ENCODE results near the gene CDH4. TPM values are rescaled to one million over a fixed set of nuclear protein-coding genes. Genes with fewer than 3 reads are reported as not detected.

The CDH4 gene
- total and polyA plus RNA-seq, 9 of the 15 experiments (the other 6 are each of a cell fraction or from before 2014, with no cell fraction given) = 0.04 TPM; not detected in 8

DNA sequence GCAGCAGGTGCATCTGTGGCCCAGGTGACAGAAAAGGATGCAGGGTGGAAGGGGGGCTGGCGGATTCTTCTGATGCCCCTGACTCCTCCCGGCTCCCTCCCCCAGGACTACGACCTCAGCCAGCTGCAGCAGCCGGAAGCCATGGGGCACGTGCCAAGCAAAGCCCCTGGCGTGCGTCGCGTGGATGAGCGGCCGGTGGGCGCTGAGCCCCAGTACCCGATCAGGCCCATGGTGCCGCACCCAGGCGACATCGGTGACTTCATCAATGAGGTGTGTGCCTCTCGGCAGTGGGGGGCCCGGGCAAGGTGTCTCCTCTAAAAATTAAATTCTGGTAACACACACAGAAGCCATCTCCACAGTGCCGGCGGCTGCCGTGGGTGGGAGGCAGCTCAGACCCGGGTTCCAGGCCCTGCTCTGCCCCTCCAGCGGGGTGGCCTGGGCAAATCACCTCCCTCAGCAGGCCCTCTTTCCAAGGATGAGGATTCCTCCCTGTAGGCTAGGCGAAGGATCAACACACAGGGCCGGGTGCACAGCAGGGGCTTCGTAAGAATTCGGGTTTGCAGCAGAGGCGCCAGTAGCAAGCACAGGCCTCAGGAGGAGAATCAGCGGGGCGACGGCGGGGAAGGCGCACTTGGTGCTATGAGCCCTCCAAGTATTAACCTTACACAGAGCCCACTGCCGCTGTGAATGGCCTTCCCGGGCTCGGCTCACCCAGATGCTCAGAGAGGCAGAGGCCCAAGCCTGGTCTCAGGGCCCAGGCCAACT lies 682.1 kb downstream of the CDH4 start:
- BruUV-seq (replicated peaks) = no TSS peak
- TF ChIP-seq RB1 (IDR thresholded peaks at IDR 0.05; ENCODE audit: low read depth) = no peak
- TF ChIP-seq ZNF589 (CRISPR knock-in tag; IDR thresholded peaks at IDR 0.05; ENCODE audit: low read depth) = no peak
- no peak for TF ChIP-seq ZZZ3 (IDR thresholded peaks at IDR 0.05)
- TF ChIP-seq BMI1 (IDR thresholded peaks at IDR 0.05; ENCODE audit: low read length) = no peak
- no peak for TF ChIP-seq NR2F6 (CRISPR knock-in tag; IDR thresholded peaks at IDR 0.05)
- TF ChIP-seq BRF1 (IDR thresholded peaks at IDR 0.05; ENCODE audit: borderline replicate concordance, extremely low read depth, insufficient read length) = no peak
- Histone ChIP-seq H2AFZ (ENCODE audit: low read depth, low read length) (no peak overlapping the region), H3K36me3 (ENCODE audit: control insufficient read depth, insufficient read depth, low read length) (no peaks in the 10 kb centered on the region), H3K79me2 (ENCODE audit: control insufficient read depth, insufficient read depth, low read length) (no peaks in the 10 kb centered on the region), H3K9me1 (ENCODE audit: control insufficient read depth, insufficient read depth, low read length) (no peaks in the 10 kb centered on the region), H3K27me3 (ENCODE audit: control insufficient read depth in 2 of 2, insufficient read depth in 2 of 2, low read length in 2 of 2) (peaks cover 9 to 69% of the 10 kb centered on the region in 2 experiments), H3K9me3 (replicated peaks; ENCODE audit: control insufficient read depth, insufficient read depth, low read depth, low read length) (no peaks in the 10 kb centered on the region; the same call in 1 of the 2 replicates), H4K20me1 (replicated peaks; ENCODE audit: control insufficient read depth, insufficient read depth, low read length) (peaks cover 7% of the 10 kb centered on the region), H3K9ac (ENCODE audit: insufficient read depth in 1 of 2, low read depth in 2 of 2, low read length in 2 of 2) (no peak overlapping the region), H3K4me2 (ENCODE audit: insufficient read depth, low read length) (no peak overlapping the region), H3K4me1 (replicated peaks in 1 of 2; ENCODE audit: control insufficient read depth in 2 of 2, insufficient read depth in 2 of 2, low read length in 2 of 2) (peaks cover 0 to 21% of the 10 kb centered on the region in 2 experiments; a peak in 2 of 5 replicates), H3K27ac (ENCODE audit: extremely low read depth, low read depth, low read length) (no peak overlapping the region), H3K4me3 (no peak overlapping the region)
- ATAC-seq (no peak), DNase-seq (ENCODE audit: extremely low read depth in 1 of 4, low spot score in 3 of 4) (no peak), FAIRE-seq (no peak)
- in situ Hi-C loops (cut with MboI) = no loop called here
- 7% methylated on average over 26 of the region's 36 CpGs for WGBS (ENCODE audit: insufficient coverage, low coverage, missing lambda C conversion rate)
- CTCF ChIA-PET (ENCODE audit: low intra/inter-chr PET ratio) = no interaction called here
- intact Hi-C loops (cut with micrococcal nuclease) = no loop called here
- POLR2A ChIA-PET = no interaction called here
